Measurements from ENCODE around the gene ILRUN. TPM values are rescaled to one million over a fixed set of nuclear protein-coding genes. Genes with fewer than 3 reads are reported as not detected.
"Not testable (repeated sequence)": the region's sequence is repeated elsewhere in the genome, so short reads cannot be mapped to it uniquely, and the experiment has no call there.

Gene ILRUN
- total and polyA plus RNA-seq, 7 donors: 89.4 to 312 (median 175) TPM

DNA sequence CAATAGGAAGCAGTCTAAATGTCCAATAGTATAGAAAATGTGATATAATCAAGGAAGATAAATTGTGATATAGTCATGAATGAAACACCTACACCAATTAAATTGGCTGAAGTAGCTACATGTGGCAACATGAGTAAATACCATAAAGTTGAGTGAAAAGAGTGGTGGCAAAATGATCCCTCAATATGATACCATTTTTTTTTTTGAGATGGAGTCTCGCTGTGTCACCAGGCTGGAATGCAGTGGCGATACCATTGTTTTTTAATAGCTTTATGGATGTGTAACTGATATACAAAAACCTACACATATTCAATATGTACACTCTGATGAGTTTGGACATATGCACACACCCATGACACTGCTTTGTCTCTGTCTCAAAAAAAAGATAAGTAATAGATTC, 20.9 kb upstream of the ILRUN start:
- no peak overlapping the region for H3K27ac ChIP-seq
- ATAC-seq (no peak), DNase-seq (no peak)
- H3K4me3 ChIP-seq: no peak overlapping the region
- 81 to 92% (median 81%) methylated on average over 2 of the region's 2 CpGs for WGBS, 3 donors
- intact Hi-C loops (cut with DNase I): no loop called here
- no peaks in the 10 kb centered on the region for H3K4me1 ChIP-seq
- TF ChIP-seq, protein P1, sequence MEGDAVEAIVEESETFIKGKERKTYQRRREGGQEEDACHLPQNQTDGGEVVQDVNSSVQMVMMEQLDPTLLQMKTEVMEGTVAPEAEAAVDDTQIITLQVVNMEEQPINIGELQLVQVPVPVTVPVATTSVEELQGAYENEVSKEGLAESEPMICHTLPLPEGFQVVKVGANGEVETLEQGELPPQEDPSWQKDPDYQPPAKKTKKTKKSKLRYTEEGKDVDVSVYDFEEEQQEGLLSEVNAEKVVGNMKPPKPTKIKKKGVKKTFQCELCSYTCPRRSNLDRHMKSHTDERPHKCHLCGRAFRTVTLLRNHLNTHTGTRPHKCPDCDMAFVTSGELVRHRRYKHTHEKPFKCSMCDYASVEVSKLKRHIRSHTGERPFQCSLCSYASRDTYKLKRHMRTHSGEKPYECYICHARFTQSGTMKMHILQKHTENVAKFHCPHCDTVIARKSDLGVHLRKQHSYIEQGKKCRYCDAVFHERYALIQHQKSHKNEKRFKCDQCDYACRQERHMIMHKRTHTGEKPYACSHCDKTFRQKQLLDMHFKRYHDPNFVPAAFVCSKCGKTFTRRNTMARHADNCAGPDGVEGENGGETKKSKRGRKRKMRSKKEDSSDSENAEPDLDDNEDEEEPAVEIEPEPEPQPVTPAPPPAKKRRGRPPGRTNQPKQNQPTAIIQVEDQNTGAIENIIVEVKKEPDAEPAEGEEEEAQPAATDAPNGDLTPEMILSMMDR (IDR thresholded peaks at IDR 0.05): no peak
- no peaks in the 10 kb centered on the region for H3K36me3 ChIP-seq (ENCODE audit: insufficient read depth in 1 of 2, low read depth in 1 of 2)
- H3K27me3 ChIP-seq (ENCODE audit: insufficient read depth in 3 of 3, low read length in 2 of 3): no peaks in the 10 kb centered on the region
- no peaks in the 10 kb centered on the region for H3K9me3 ChIP-seq

- intact Hi-C loops (cut with DNase I): no loop called here
- no peaks in the 10 kb centered on the region for H3K36me3 ChIP-seq (ENCODE audit: insufficient read depth in 1 of 2, low read depth in 1 of 2)
- DNase-seq: no peak
- H3K9me3 ChIP-seq: no peaks in the 10 kb centered on the region
- TF ChIP-seq, protein P1 (IDR thresholded peaks at IDR 0.05): no peak
- H3K4me3 ChIP-seq: no peak overlapping the region
- 90 to 98% (median 97%) methylated on average over 4 of the region's 4 CpGs for WGBS, 3 donors
- H3K27ac ChIP-seq: no peak overlapping the region
- H3K4me1 ChIP-seq: no peaks in the 10 kb centered on the region
- ATAC-seq: no peak
- no peaks in the 10 kb centered on the region for H3K27me3 ChIP-seq (ENCODE audit: insufficient read depth in 3 of 3, low read length in 2 of 3)
These were observed 18.1 kb upstream of the ILRUN start for GRCh38 chr6:34714663-34715062.

DNA sequence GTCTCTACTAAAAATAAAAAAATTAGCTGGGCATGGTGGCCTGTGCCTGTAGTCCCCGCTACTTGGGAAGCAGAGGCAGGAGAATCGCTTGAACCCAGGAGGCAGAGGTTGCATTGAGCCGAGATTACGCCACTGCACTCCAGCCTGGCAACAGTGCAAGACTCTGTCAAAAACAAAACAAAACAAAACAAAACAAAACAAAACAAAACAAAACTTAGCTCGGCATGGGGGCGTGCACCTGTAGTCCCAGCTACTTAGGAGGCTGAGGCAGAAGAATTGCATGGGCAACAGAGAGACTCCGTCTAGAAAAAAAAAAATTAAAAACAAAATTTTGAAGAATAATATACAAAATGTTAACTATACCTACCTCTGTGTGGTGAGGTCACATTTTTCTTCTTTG, 16.3 kb upstream of the ILRUN start:
- H3K36me3 ChIP-seq (ENCODE audit: insufficient read depth in 1 of 2, low read depth in 1 of 2); H3K9me3 ChIP-seq; DNase-seq; H3K4me1 ChIP-seq; ATAC-seq; intact Hi-C loops (cut with DNase I); H3K27me3 ChIP-seq (ENCODE audit: insufficient read depth in 3 of 3, low read length in 2 of 3); H3K27ac ChIP-seq; H3K4me3 ChIP-seq: not testable (repeated sequence)
- 89 to 94% (median 91%) methylated on average over 7 of the region's 7 CpGs for WGBS, 3 donors

DNA sequence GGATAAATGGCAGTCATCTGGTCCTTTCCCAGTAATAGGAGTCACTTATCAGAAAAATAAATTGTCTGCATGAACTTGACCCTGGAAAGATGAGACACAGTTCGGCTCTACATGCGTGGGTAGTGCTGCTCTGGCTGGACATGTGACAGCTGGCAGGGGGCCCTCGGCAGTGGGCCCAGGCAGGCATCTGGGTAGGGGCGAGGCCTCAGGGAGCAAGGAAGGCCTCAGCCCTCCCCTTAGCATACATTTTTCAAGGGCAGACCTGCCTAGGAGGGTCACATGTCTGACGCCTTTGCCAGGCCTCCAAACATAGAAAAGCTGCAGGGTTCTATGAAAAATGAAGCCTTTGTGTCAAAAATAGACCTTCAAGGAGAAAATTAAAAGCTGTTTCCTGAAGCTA, 12.8 kb upstream of the ILRUN start:
- WGBS, 3 donors: 11 to 18% (median 14%) methylated on average over 5 of the region's 5 CpGs
- no peaks in the 10 kb centered on the region for H3K27me3 ChIP-seq (ENCODE audit: insufficient read depth in 3 of 3, low read length in 2 of 3)

GRCh38 chr6:34705241-34705640, 8.7 kb upstream of the ILRUN start:
- intact Hi-C loops (cut with DNase I): no loop called here
- DNase-seq: no peak
- 71 to 73% (median 73%) methylated on average over 3 of the region's 3 CpGs for WGBS, 3 donors

More for the DNA sequence above, 12.8 kb upstream of the ILRUN start:
- H3K4me1 ChIP-seq: peaks cover 4% of the 10 kb centered on the region
- no peak overlapping the region for H3K27ac ChIP-seq
- DNase-seq: peak in 1 of 2 donors; percentile 58
- TF ChIP-seq, protein P1 (IDR thresholded peaks at IDR 0.05): no peak
- H3K4me3 ChIP-seq: no peak overlapping the region
- ATAC-seq: peak; percentile 71 to 84 (median 76)
- H3K36me3 ChIP-seq (ENCODE audit: insufficient read depth in 1 of 2, low read depth in 1 of 2): no peaks in the 10 kb centered on the region
- no peaks in the 10 kb centered on the region for H3K9me3 ChIP-seq
- intact Hi-C loops (cut with DNase I): no loop called here

More at GRCh38 chr6:34705241-34705640, 8.7 kb upstream of the ILRUN start:
- no peaks in the 10 kb centered on the region for H3K9me3 ChIP-seq
- TF ChIP-seq, protein P1 (IDR thresholded peaks at IDR 0.05): no peak
- H3K4me1 ChIP-seq: peaks cover 4% of the 10 kb centered on the region
- H3K4me3 ChIP-seq: no peak overlapping the region
- H3K36me3 ChIP-seq (ENCODE audit: insufficient read depth in 1 of 2, low read depth in 1 of 2): no peaks in the 10 kb centered on the region
- no peak for ATAC-seq
- H3K27ac ChIP-seq: no peak overlapping the region
- no peaks in the 10 kb centered on the region for H3K27me3 ChIP-seq (ENCODE audit: insufficient read depth in 3 of 3, low read length in 2 of 3)

Measured in psoas muscle (tissue), 8 donors.